Measurements from ENCODE around the gene PRCP. TPM values are rescaled to one million over a fixed set of nuclear protein-coding genes. Genes with fewer than 3 reads are reported as not detected.
"Not testable (repeated sequence)": the region's sequence is repeated elsewhere in the genome, so short reads cannot be mapped to it uniquely, and the experiment has no call there.

PRCP gene
- polyA plus RNA-seq, 1 of the 3 experiments (the other 2 are of a cell fraction) = 65.0 TPM

- no peak overlapping the region for H2AFZ ChIP-seq (ENCODE audit: low read depth)
- H3K4me2 ChIP-seq = no peak overlapping the region
- H3K9me2 ChIP-seq = no peaks in the 10 kb centered on the region
- TF ChIP-seq TAF1 (IDR thresholded peaks at IDR 0.05; ENCODE audit: borderline replicate concordance, low read depth, low read length) (no peak), YY1 (IDR thresholded peaks at IDR 0.05; ENCODE audit: low read depth) (no peak), USF2 (IDR thresholded peaks at IDR 0.05; ENCODE audit: borderline replicate concordance, low read depth, low read length) (no peak), JUND (IDR thresholded peaks at IDR 0.05) (0 out of 2 replicates have a peak, but pooled peaks have one; percentile 13), TCF12 (IDR thresholded peaks at IDR 0.05) (peak; percentile 48)
- peaks cover 8% of the 10 kb centered on the region; the same call in 1 of the 2 replicates for H3K79me2 ChIP-seq (ENCODE audit: insufficient read depth)
- no peaks in the 10 kb centered on the region for H3K9me3 ChIP-seq
- peaks cover 8 to 19% of the 10 kb centered on the region in 2 experiments; a peak in 3 of 4 replicates for H3K4me1 ChIP-seq (ENCODE audit: control insufficient read depth in 1 of 2, insufficient read depth in 2 of 2, low read depth in 1 of 2, low read length in 1 of 2)
- H3K27me3 ChIP-seq (ENCODE audit: insufficient read depth) = no peaks in the 10 kb centered on the region
- no peak overlapping the region for H3K9ac ChIP-seq
- no peaks in the 10 kb centered on the region for H4K20me1 ChIP-seq (ENCODE audit: insufficient read depth)
- DNase-seq = no peak
- H3K27ac ChIP-seq (ENCODE audit: low read depth in 2 of 2, low read length in 1 of 2) = no peak overlapping the region
- WGBS (ENCODE audit: low lambda C conversion rate) = 59% methylated on average over 2 of the region's 2 CpGs
- H3K4me3 ChIP-seq (ENCODE audit: low read depth in 2 of 2, low read length in 1 of 2) = no peak overlapping the region
- ChIA-PET CTCF (no interaction called here), POLR2A (no interaction called here)
- no peaks in the 10 kb centered on the region for H3K36me3 ChIP-seq (replicated peaks in 1 of 2; ENCODE audit: control insufficient read depth in 1 of 2, insufficient read depth in 2 of 2, low read length in 1 of 2)
- H3F3A ChIP-seq (replicated peaks; ENCODE audit: insufficient read depth) = peaks cover 22% of the 10 kb centered on the region
These were observed 44.6 kb downstream of the PRCP start for GRCh38 chr11:82855616-82856015.

- H3K4me3 ChIP-seq (ENCODE audit: low read depth in 2 of 2, low read length in 1 of 2); H3K36me3 ChIP-seq (replicated peaks in 1 of 2; ENCODE audit: control insufficient read depth in 1 of 2, insufficient read depth in 2 of 2, low read length in 1 of 2); H3K27me3 ChIP-seq (ENCODE audit: insufficient read depth); H3K9me2 ChIP-seq; H2AFZ ChIP-seq (ENCODE audit: low read depth); H3K9me3 ChIP-seq; DNase-seq; H3K9ac ChIP-seq; POLR2A ChIA-PET; H4K20me1 ChIP-seq (ENCODE audit: insufficient read depth); H3K79me2 ChIP-seq (ENCODE audit: insufficient read depth); CTCF ChIA-PET: not testable (repeated sequence)
- Histone ChIP-seq H3K4me2 (peak overlapping the region; percentile 31; the same call in 1 of the 2 replicates), H3F3A (replicated peaks; ENCODE audit: insufficient read depth) (peaks cover 20% of the 10 kb centered on the region), H3K27ac (ENCODE audit: low read depth in 2 of 2, low read length in 1 of 2) (peak overlapping the region in 1 of 2 experiments; percentile 18; a peak in 1 of 4 replicates), H3K4me1 (ENCODE audit: control insufficient read depth in 1 of 2, insufficient read depth in 2 of 2, low read depth in 1 of 2, low read length in 1 of 2) (peaks cover 8 to 19% of the 10 kb centered on the region in 2 experiments; a peak in 3 of 4 replicates)
- WGBS (ENCODE audit: low lambda C conversion rate) = 94% methylated on average over 1 of the region's 1 CpG
These were observed 45.3 kb downstream of the PRCP start for GRCh38 chr11:82854916-82855315.

GRCh38 chr11:82854242-82854641, 46.0 kb downstream of the PRCP start:
- Histone ChIP-seq H3K27ac (ENCODE audit: low read depth in 2 of 2, low read length in 1 of 2) (peak overlapping the region in 1 of 2 experiments; percentile 18; a peak in 1 of 4 replicates), H3K27me3 (ENCODE audit: insufficient read depth) (no peaks in the 10 kb centered on the region), H2AFZ (ENCODE audit: low read depth) (no peak overlapping the region), H3K4me3 (ENCODE audit: low read depth in 2 of 2, low read length in 1 of 2) (no peak overlapping the region), H3K4me2 (peak overlapping the region; percentile 31; the same call in 1 of the 2 replicates), H4K20me1 (ENCODE audit: insufficient read depth) (no peaks in the 10 kb centered on the region), H3K79me2 (ENCODE audit: insufficient read depth) (peaks cover 8% of the 10 kb centered on the region; the same call in 1 of the 2 replicates), H3K36me3 (replicated peaks in 1 of 2; ENCODE audit: control insufficient read depth in 1 of 2, insufficient read depth in 2 of 2, low read length in 1 of 2) (peaks cover 4 to 5% of the 10 kb centered on the region in 2 experiments), H3K4me1 (ENCODE audit: control insufficient read depth in 1 of 2, insufficient read depth in 2 of 2, low read depth in 1 of 2, low read length in 1 of 2) (peaks cover 8 to 12% of the 10 kb centered on the region in 2 experiments; a peak in 3 of 4 replicates), H3K9me3 (no peaks in the 10 kb centered on the region), H3K9ac (no peak overlapping the region), H3K9me2 (no peaks in the 10 kb centered on the region), H3F3A (replicated peaks; ENCODE audit: insufficient read depth) (peaks cover 20% of the 10 kb centered on the region)
- peak; percentile 18; the same call in 1 of the 2 replicates for TF ChIP-seq FOSL2 (IDR thresholded peaks at IDR 0.05; ENCODE audit: borderline replicate concordance, low read depth)
- no peak for TF ChIP-seq RFX5 (IDR thresholded peaks at IDR 0.05; ENCODE audit: low read length)
- TF ChIP-seq TCF12 (IDR thresholded peaks at IDR 0.05) = no peak
- TF ChIP-seq USF1 (IDR thresholded peaks at IDR 0.05; ENCODE audit: borderline replicate concordance, low read depth) = no peak
- ChIA-PET POLR2A (no interaction called here), CTCF (no interaction called here)
- DNase-seq = no peak

Data from SK-N-SH (cell line).